ENCODE data around the gene EFCAB9.

DNA sequence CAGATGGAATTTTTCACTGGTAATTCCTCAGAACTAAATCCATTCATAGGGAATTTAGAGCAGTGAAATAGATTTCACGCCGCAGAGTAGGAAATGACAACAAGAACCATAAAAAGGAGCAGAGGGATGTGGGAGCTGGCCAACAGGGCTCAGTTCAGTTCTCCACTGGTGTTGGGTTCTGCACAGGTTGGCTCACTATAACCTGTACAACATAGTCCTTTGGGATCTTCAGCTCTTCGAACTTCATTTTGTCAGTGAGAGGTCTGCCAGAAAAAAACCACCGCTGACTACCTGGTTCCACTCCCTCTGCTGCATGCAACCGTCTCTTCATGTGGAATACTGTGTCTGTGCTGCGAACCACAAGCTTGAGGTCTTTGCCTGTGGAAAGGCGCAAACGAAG, 17.7 kb downstream of the EFCAB9 start:
- TF ChIP-seq EZH2 (IDR thresholded peaks at IDR 0.05; ENCODE audit: insufficient read depth, poor library complexity, severe bottlenecking) (no peak), EZH2phosphoT487 (IDR thresholded peaks at IDR 0.05; ENCODE audit: insufficient read depth, low read depth) (no peak)

Data from GM23248 (cell line).